SU-DHL-6 (cell line): Measurements from ENCODE around the gene SYNPR.
"Not testable (repeated sequence)": the region's sequence is repeated elsewhere in the genome, so short reads cannot be mapped to it uniquely, and the experiment has no call there.

ENCODE experiments used
- H2AFZ ChIP-seq: fragments of 200-600 bp; sonication (generic); 2 replicates; pipeline ENCODE4 v1.6.1; 2014; ENCODE audit warnings: low read depth, mild to moderate bottlenecking, moderate library complexity, mixed read lengths, antibody characterized with exemption, low read length; ENCODE audit not compliant: severe bottlenecking
- H3F3A ChIP-seq: fragments of 200-600 bp; shearing (Covaris generic); 2 replicates; pipeline ENCODE4 v1.6.0; 2016; ENCODE audit warnings: antibody characterized with exemption, mild to moderate bottlenecking; ENCODE audit not compliant: insufficient read depth
- H3K27ac ChIP-seq: fragments of 200-600 bp; sonication (generic); 2 replicates; pipeline ENCODE4 v1.5.1; 2016; ENCODE audit warnings: low read depth, mild to moderate bottlenecking, low read length, moderate library complexity, mixed read lengths
- H3K27me3 ChIP-seq: fragments of 200-600 bp; sonication (generic), shearing (Covaris generic); 2 replicates; pipeline ENCODE4 v1.6.0; 2014; ENCODE audit warnings: mild to moderate bottlenecking, low read length
- H3K36me3 ChIP-seq: fragments of 200-600 bp; sonication (generic); 2 replicates; pipeline ENCODE4 v1.6.1; 2014; ENCODE audit warnings: mild to moderate bottlenecking, low read length, mixed read lengths
- H3K4me2 ChIP-seq: fragments of 300-600, 200-600 bp; shearing (Covaris generic), sonication (generic); 2 replicates; pipeline ENCODE4 v1.6.0; 2014; ENCODE audit warnings: low read length, low read depth, mild to moderate bottlenecking; ENCODE audit not compliant: poor library complexity, severe bottlenecking
- H3K4me3 ChIP-seq: fragments of 200-600 bp; sonication (generic); 2 replicates; pipeline ENCODE4 v1.5.1; 2014; ENCODE audit warnings: antibody characterized with exemption, low read length, mild to moderate bottlenecking, mixed read lengths; ENCODE audit not compliant: insufficient read depth, poor library complexity, severe bottlenecking
- H3K79me2 ChIP-seq: fragments of 200-600 bp; sonication (generic); 2 replicates; pipeline ENCODE4 v1.6.1; 2014; ENCODE audit warnings: mild to moderate bottlenecking, low read length, moderate library complexity; ENCODE audit not compliant: insufficient read depth
- H3K9ac ChIP-seq: fragments of 200-600 bp; sonication (generic); 2 replicates; pipeline ENCODE4 v1.7.0; 2014; ENCODE audit warnings: mild to moderate bottlenecking, low read length
- H3K9me2 ChIP-seq: fragments of 200-600 bp; sonication (generic); replicated peaks from 2 replicates; pipeline ENCODE4 v1.6.1; 2014; ENCODE audit warnings: low read length; ENCODE audit not compliant: insufficient read depth
- H3K9me3 ChIP-seq: fragments of 200-600 bp; sonication (generic); 2 replicates; pipeline ENCODE4 v1.6.1; 2014; ENCODE audit warnings: low read length, mixed read lengths; ENCODE audit not compliant: insufficient read depth
- H4K20me1 ChIP-seq: fragments of 200-600 bp; sonication (generic); 2 replicates; pipeline ENCODE4 v1.6.1; 2014; ENCODE audit warnings: low read depth, mild to moderate bottlenecking, antibody characterized with exemption, low read length, moderate library complexity, mixed read lengths
- CTCF ChIP-seq: fragments of 200-600 bp; sonication (generic); IDR thresholded peaks from one replicate; pipeline ENCODE4 v1.5.1; 2017; ENCODE audit warnings: antibody characterized with exemption, mild to moderate bottlenecking, low read length, moderate library complexity; ENCODE audit not compliant: insufficient read depth, poor library complexity, severe bottlenecking
- EZH2phosphoT487 ChIP-seq: fragments of 200-600 bp; sonication (generic), shearing (Covaris generic); conservative IDR thresholded peaks from 2 replicates; pipeline ENCODE4 v1.6.1; 2018; ENCODE audit warnings: mild to moderate bottlenecking, antibody characterized with exemption, low read length, moderate library complexity, mixed read lengths

The SYNPR gene

GRCh38 chr3:63251499-63251898 lies 26.6 kb upstream of the SYNPR start:
- Histone ChIP-seq H3K27me3 (no peaks in the 10 kb centered on the region), H3K9me2 (no peaks in the 10 kb centered on the region), H3K4me3 (no peak overlapping the region), H4K20me1 (no peaks in the 10 kb centered on the region), H3K27ac (no peak overlapping the region), H3K36me3 (no peaks in the 10 kb centered on the region), H3F3A (no peaks in the 10 kb centered on the region), H3K9ac (no peak overlapping the region), H3K4me2 (no peak overlapping the region), H3K79me2 (no peaks in the 10 kb centered on the region), H3K9me3 (no peaks in the 10 kb centered on the region), H2AFZ (no peak overlapping the region)
- no peak for TF ChIP-seq EZH2phosphoT487
- TF ChIP-seq CTCF, result no peak

DNA sequence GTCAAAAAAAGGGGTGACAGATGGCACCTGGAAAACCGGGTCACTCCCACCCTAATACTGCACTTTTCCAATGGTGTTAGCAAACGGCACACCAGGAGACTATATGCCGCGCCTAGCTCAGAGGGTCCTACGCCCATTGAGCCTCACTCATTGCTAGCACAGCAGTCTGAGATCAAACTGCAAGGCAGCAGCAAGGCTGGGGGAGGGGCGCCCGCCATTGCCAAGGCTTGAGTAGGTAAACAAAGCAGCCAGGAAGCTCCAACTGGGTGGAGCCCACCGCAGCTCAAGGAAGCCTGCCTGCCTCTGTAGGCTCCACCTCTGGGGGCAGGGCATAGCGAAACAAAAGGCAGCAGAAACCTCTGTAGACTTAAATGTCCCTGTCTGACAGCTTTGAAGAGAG lies 22.3 kb upstream of the SYNPR start:
- not testable (repeated sequence) for H3K4me2 ChIP-seq, H3K27ac ChIP-seq, H4K20me1 ChIP-seq, H3K36me3 ChIP-seq, H3K9me3 ChIP-seq, H3K79me2 ChIP-seq, H3K9ac ChIP-seq, H3K4me3 ChIP-seq, H3F3A ChIP-seq, H2AFZ ChIP-seq, H3K27me3 ChIP-seq, H3K9me2 ChIP-seq

GRCh38 chr3:63264716-63265115 lies 13.4 kb upstream of the SYNPR start:
- no peak overlapping the region for H3K4me2 ChIP-seq
- no peaks in the 10 kb centered on the region for H3F3A ChIP-seq
- no peak for TF ChIP-seq CTCF
- no peak for TF ChIP-seq EZH2phosphoT487
- no peak overlapping the region for H3K9ac ChIP-seq
- H3K4me3 ChIP-seq, result no peak overlapping the region
- no peaks in the 10 kb centered on the region for H3K36me3 ChIP-seq
- no peaks in the 10 kb centered on the region for H4K20me1 ChIP-seq
- no peak overlapping the region for H2AFZ ChIP-seq
- no peaks in the 10 kb centered on the region for H3K9me2 ChIP-seq
- no peak overlapping the region for H3K27ac ChIP-seq
- no peaks in the 10 kb centered on the region for H3K27me3 ChIP-seq
- H3K9me3 ChIP-seq, result no peaks in the 10 kb centered on the region
- no peaks in the 10 kb centered on the region for H3K79me2 ChIP-seq

- Histone ChIP-seq H3K9ac (no peak overlapping the region), H2AFZ (no peak overlapping the region), H3K79me2 (no peaks in the 10 kb centered on the region), H4K20me1 (no peaks in the 10 kb centered on the region), H3K4me2 (no peak overlapping the region), H3K27me3 (no peaks in the 10 kb centered on the region), H3K9me3 (no peaks in the 10 kb centered on the region), H3K27ac (no peak overlapping the region), H3F3A (no peaks in the 10 kb centered on the region), H3K36me3 (no peaks in the 10 kb centered on the region), H3K4me3 (no peak overlapping the region), H3K9me2 (no peaks in the 10 kb centered on the region)
- TF ChIP-seq CTCF, result no peak
- TF ChIP-seq EZH2phosphoT487, result no peak
These were observed 3.7 kb upstream of the SYNPR start for GRCh38 chr3:63274359-63274758.
